ENCODE results near the gene EFTUD2.

The EFTUD2 gene

GRCh38 chr17:44908761-44909326 is 9.6 kb upstream of the EFTUD2 start:
- H3K4me3 Mint-ChIP-seq: no peak overlapping the region
- H3K9me3 Mint-ChIP-seq: no peaks in the 10 kb centered on the region
- H3K4me1 Mint-ChIP-seq (ENCODE audit: low read depth): peaks cover 6% of the 10 kb centered on the region
- H3K36me3 Mint-ChIP-seq (ENCODE audit: low read depth): no peaks in the 10 kb centered on the region
- no peak for DNase-seq
- no peak overlapping the region for H3K27ac Mint-ChIP-seq
- peaks cover 33% of the 10 kb centered on the region for H3K27me3 Mint-ChIP-seq

GRCh38 chr17:44907729-44908470 is 8.7 kb upstream of the EFTUD2 start:
- Mint-ChIP-seq H3K4me3 (no peak overlapping the region), H3K9me3 (no peaks in the 10 kb centered on the region), H3K27me3 (peaks cover 27% of the 10 kb centered on the region), H3K27ac (no peak overlapping the region), H3K36me3 (ENCODE audit: low read depth) (no peaks in the 10 kb centered on the region), H3K4me1 (ENCODE audit: low read depth) (peaks cover 6% of the 10 kb centered on the region)
- DNase-seq: no peak

- H3K4me3 Mint-ChIP-seq: no peak overlapping the region
Observed at GRCh38 chr17:44906763-44907728, 7.8 kb upstream of the EFTUD2 start.

GRCh38 chr17:44906010-44906646 is 6.9 kb upstream of the EFTUD2 start:
- Mint-ChIP-seq H3K27me3 (peaks cover 12% of the 10 kb centered on the region), H3K9me3 (no peaks in the 10 kb centered on the region), H3K4me1 (ENCODE audit: low read depth) (peaks cover 5% of the 10 kb centered on the region), H3K27ac (no peak overlapping the region), H3K36me3 (ENCODE audit: low read depth) (no peaks in the 10 kb centered on the region), H3K4me3 (no peak overlapping the region)
- DNase-seq: no peak

More at GRCh38 chr17:44906763-44907728, 7.8 kb upstream of the EFTUD2 start:
- no peak for DNase-seq
- Mint-ChIP-seq H3K27me3 (peaks cover 19% of the 10 kb centered on the region), H3K27ac (no peak overlapping the region), H3K36me3 (ENCODE audit: low read depth) (no peaks in the 10 kb centered on the region), H3K9me3 (no peaks in the 10 kb centered on the region), H3K4me1 (ENCODE audit: low read depth) (peaks cover 6% of the 10 kb centered on the region)

- Mint-ChIP-seq H3K27ac (no peak overlapping the region), H3K9me3 (no peaks in the 10 kb centered on the region), H3K36me3 (ENCODE audit: low read depth) (no peaks in the 10 kb centered on the region), H3K27me3 (peaks cover 5% of the 10 kb centered on the region), H3K4me3 (no peak overlapping the region), H3K4me1 (ENCODE audit: low read depth) (peaks cover 2% of the 10 kb centered on the region)
- DNase-seq: no peak
Observed at GRCh38 chr17:44905006-44906000, 6.1 kb upstream of the EFTUD2 start.

GRCh38 chr17:44904001-44904984 is 5.0 kb upstream of the EFTUD2 start:
- Mint-ChIP-seq H3K4me1 (ENCODE audit: low read depth) (peaks cover 9% of the 10 kb centered on the region), H3K4me3 (no peak overlapping the region), H3K9me3 (no peaks in the 10 kb centered on the region), H3K27ac (no peak overlapping the region), H3K36me3 (ENCODE audit: low read depth) (peaks cover 4% of the 10 kb centered on the region), H3K27me3 (peaks cover 5% of the 10 kb centered on the region)
- no peak for DNase-seq

- no peak for DNase-seq
- H3K36me3 Mint-ChIP-seq (ENCODE audit: low read depth): peaks cover 15% of the 10 kb centered on the region
- no peak overlapping the region for H3K27ac Mint-ChIP-seq
- H3K4me3 Mint-ChIP-seq: no peak overlapping the region
- H3K9me3 Mint-ChIP-seq: no peaks in the 10 kb centered on the region
- peaks cover 14% of the 10 kb centered on the region for H3K4me1 Mint-ChIP-seq (ENCODE audit: low read depth)
- peaks cover 5% of the 10 kb centered on the region for H3K27me3 Mint-ChIP-seq
Observed at GRCh38 chr17:44903012-44903685, 3.9 kb upstream of the EFTUD2 start.

GRCh38 chr17:44902135-44902760 is 3.0 kb upstream of the EFTUD2 start:
- H3K9me3 Mint-ChIP-seq: no peaks in the 10 kb centered on the region
- H3K4me1 Mint-ChIP-seq (ENCODE audit: low read depth): peaks cover 17% of the 10 kb centered on the region
- no peak overlapping the region for H3K4me3 Mint-ChIP-seq
- H3K27me3 Mint-ChIP-seq: peaks cover 5% of the 10 kb centered on the region
- H3K27ac Mint-ChIP-seq: no peak overlapping the region
- no peak for DNase-seq
- peaks cover 15% of the 10 kb centered on the region for H3K36me3 Mint-ChIP-seq (ENCODE audit: low read depth)

- no peak for DNase-seq
Observed at GRCh38 chr17:44901411-44901921, 2.2 kb upstream of the EFTUD2 start.

GRCh38 chr17:44900894-44901293 is 1.6 kb upstream of the EFTUD2 start:
- DNase-seq: no peak
- H3K9me3 Mint-ChIP-seq: no peaks in the 10 kb centered on the region
- peaks cover under 1% of the 10 kb centered on the region for H3K27me3 Mint-ChIP-seq
- H3K36me3 Mint-ChIP-seq (ENCODE audit: low read depth): peaks cover 23% of the 10 kb centered on the region
- no peak overlapping the region for H3K4me3 Mint-ChIP-seq
- peaks cover 24% of the 10 kb centered on the region for H3K4me1 Mint-ChIP-seq (ENCODE audit: low read depth)
- no peak overlapping the region for H3K27ac Mint-ChIP-seq

More at GRCh38 chr17:44901411-44901921, 2.2 kb upstream of the EFTUD2 start:
- Mint-ChIP-seq H3K4me3 (no peak overlapping the region), H3K9me3 (no peaks in the 10 kb centered on the region), H3K36me3 (ENCODE audit: low read depth) (peaks cover 18% of the 10 kb centered on the region), H3K27me3 (peaks cover 5% of the 10 kb centered on the region), H3K4me1 (ENCODE audit: low read depth) (peaks cover 20% of the 10 kb centered on the region), H3K27ac (no peak overlapping the region)

GRCh38 chr17:44898768-44899073 is 524 bp downstream of the EFTUD2 start:
- Mint-ChIP-seq H3K4me1 (ENCODE audit: low read depth) (peaks cover 33% of the 10 kb centered on the region), H3K36me3 (ENCODE audit: low read depth) (peaks cover 43% of the 10 kb centered on the region), H3K9me3 (no peaks in the 10 kb centered on the region), H3K4me3 (peak overlapping the region; percentile 91), H3K27ac (peak overlapping the region; percentile 100), H3K27me3 (no peaks in the 10 kb centered on the region)
- DNase-seq: no peak

- no peaks in the 10 kb centered on the region for H3K9me3 Mint-ChIP-seq
- H3K4me3 Mint-ChIP-seq: no peak overlapping the region
- no peak overlapping the region for H3K27ac Mint-ChIP-seq
- H3K36me3 Mint-ChIP-seq (ENCODE audit: low read depth): peaks cover 68% of the 10 kb centered on the region
- no peak for DNase-seq
- H3K4me1 Mint-ChIP-seq (ENCODE audit: low read depth): peaks cover 40% of the 10 kb centered on the region
- H3K27me3 Mint-ChIP-seq: no peaks in the 10 kb centered on the region
Observed at GRCh38 chr17:44894642-44895041, 4.6 kb downstream of the EFTUD2 start.
